NOMO-1 treated with DMSO at 0.1 percent for 48 hours (cell line): ENCODE results near the gene NFE2L3.
A peak's percentile ranks its signal among the peaks of the same experiment; 100 is the strongest.

ENCODE experiments used
- DNase-seq: peaks from one replicate; lab custom pipeline; 2025; ENCODE audit not compliant: unreplicated experiment; lab: John Stamatoyannopoulos, UW

NFE2L3 gene

DNA sequence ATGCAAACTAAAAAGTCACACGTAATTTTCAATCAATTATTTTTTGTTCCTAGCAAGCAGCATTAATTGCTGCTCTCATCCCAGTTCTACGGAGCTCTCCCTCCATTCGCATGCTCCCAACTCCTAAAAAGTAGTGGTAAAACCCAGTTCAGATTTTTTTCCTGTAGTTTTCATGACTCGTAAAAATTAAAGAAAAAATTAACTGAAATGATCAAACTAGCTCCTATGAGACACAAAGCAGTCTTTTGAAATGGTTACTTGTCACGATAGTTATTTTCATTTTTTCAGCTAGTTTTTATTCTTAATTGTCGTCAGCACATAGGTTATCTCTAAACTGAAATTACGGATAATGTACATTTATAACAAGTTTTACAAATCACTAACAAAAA is 46.8 kb downstream of the NFE2L3 start:
- no peak for DNase-seq

DNA sequence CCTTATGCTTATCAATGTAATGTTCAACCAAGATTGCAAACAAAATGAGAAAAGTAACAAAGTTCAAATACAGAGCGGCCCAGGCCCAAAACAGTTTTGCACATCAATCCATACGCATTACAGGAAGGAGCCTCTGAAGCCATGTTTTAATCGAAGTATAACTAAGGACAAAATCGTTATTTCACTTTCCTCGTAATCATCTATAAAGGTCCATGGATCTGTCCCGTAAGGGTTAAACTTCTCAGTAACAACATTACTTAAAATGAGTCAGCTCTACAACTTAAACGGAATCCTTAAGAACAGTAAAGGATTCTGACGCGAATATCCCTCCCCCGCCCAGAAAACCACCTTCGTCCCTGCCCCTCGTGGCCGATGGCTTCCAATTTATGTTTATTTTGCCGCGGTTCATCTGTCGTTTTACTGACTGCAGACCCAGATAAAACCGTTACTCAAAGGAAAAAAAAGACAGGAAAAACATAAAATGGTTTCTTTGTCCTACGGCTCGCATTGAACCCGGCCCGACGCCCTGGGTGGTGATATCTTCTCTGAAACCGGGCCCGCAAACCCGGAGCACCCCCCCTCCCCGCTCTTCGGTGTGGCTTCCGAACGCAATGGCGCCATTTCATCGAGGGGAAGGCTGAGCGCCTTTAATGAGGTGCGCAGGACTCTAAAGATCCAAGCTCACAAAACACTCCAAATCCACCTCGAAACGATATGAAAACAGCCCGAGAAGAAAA is 47.5 kb downstream of the NFE2L3 start:
- no peak for DNase-seq

DNA sequence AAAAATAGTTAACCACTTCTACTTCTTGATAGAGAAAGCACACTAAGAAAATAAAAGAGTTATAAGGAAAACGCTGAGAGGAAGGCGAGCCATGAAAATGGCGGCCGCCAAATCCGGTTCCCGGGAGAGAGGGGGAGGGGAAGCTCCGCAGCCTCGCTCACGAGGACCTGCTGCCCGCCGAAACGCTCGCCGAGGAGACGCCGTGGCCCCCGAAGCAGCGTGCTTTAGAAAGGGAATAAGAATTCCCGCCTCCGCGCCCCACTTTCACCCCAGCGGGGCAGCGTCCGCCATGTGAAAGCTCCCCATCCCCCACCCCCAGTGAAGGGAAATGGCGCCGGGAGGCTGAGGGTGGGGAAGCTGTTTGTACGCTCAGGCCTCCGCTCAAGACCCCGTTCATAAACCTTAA is 48.0 kb downstream of the NFE2L3 start:
- DNase-seq = peak; percentile 65

- DNase-seq = peak; percentile 98
These were observed 48.6 kb downstream of the NFE2L3 start, which contains the start of gene HNRNPA2B1 for GRCh38 chr7:26200444-26201246. TSS of gene HNRNPA2B1 (minus strand) at chr7:26200746. CDS start at chr7:26200577, 169 bp downstream.

DNA sequence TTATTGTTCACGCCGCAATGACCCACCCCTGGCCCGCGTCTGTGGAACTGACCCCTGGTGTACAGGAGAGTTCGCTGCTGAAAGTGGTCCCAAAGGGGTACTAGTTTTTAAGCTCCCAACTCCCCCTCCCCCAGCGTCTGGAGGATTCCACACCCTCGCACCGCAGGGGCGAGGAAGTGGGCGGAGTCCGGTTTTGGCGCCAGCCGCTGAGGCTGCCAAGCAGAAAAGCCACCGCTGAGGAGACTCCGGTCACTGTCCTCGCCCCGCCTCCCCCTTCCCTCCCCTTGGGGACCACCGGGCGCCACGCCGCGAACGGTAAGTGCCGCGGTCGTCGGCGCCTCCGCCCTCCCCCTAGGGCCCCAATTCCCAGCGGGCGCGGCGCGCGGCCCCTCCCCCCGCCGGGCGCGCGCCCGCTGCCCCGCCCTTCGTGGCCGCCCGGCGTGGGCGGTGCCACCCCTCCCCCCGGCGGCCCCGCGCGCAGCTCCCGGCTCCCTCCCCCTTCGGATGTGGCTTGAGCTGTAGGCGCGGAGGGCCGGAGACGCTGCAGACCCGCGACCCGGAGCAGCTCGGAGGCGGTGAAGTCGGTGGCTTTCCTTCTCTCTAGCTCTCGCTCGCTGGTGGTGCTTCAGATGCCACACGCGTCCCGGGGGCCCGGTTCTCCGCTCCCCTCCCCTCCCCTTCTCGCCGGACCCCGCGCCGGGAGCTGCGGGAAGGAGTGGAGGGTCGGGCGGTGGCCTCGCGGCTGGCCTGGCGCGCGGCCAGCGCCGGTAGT is 49.4 kb downstream of the NFE2L3 start, which contains the start of gene CBX3:
CBX3 (plus strand) TSS at position 499 of the 772 bp plus-strand sequence. CDS start 1,254 bp downstream, outside the sequence.
- DNase-seq = peak; percentile 95

- DNase-seq = no peak
These were observed 50.3 kb downstream of the NFE2L3 start for GRCh38 chr7:26202019-26202990.

GRCh38 chr7:26203016-26203415 is 51.0 kb downstream of the NFE2L3 start:
- DNase-seq = no peak

DNA sequence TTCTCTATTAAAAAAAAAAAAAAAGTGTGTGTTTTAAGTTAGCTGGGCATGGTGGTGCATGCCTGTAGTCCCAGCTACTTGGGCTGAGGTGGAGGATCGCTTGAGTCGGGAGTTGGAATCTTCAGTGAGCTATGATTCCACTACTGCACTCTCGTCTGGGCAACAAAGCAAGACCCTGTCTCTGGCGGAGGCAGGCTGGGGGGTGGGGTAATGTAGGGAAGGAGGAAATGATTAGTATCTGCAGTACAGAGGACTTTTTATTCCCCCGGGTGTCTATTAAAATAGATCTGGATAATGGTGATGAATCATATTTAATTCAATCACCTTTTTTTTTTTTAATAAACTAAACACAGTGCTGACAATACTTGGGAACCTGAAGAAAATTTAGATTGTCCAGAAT is 56.0 kb downstream of the NFE2L3 start:
- DNase-seq = no peak

GRCh38 chr7:26212921-26213718 is 61.1 kb downstream of the NFE2L3 start:
- no peak for DNase-seq

DNA sequence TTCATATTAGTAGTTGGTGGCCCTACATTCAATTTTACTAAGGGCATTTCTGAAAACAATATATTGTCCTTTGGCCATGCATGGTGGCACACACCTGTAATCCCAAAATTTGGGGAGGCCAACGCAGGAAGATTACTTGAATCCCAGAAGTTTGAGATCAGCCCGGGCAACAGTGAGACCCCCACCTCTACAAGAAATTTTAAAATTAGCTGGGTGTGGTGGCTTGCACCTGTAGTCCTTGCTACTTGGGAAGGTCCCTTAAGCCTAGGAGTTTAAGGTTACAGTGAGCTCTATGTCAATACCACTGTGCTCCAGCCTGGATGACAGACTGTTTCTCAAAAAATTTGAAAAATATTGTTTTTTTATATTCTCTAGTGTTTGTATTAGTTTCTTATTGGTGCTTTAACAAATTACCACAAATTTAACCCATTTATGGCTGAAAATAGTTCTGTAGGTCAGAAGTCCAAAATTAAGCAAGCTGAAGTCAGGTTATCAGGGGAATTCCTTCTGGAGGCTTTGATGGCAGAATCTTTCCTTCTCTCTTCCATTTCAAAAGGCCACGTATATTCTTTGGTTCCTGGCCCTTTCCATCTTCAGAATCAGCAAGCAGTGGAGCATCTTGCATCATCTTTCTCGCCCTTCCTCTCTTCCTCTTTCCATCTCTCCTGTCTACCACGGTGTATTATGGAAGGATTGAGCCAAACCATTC is 62.0 kb downstream of the NFE2L3 start:
- no peak for DNase-seq

DNA sequence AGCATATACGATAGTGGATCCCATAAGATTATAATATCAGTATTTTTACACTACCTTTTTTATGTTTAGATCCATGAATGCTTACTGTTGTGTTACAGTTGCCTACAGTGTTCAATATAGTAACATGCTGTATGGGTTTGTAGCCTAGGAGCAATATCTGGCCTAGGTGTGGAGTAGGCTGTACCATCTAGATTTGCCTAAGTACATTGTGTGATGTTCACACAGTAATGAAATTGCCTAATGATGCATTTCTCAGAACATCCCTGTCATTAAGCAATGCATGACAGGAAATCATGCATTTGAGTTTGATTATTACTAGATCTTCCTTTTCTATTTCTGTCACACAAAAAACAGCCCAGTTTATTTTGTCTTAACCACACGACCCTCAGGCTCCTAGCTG is 64.1 kb downstream of the NFE2L3 start:
- no peak for DNase-seq

GRCh38 chr7:26224359-26224758 is 72.4 kb downstream of the NFE2L3 start:
- DNase-seq = no peak

DNA sequence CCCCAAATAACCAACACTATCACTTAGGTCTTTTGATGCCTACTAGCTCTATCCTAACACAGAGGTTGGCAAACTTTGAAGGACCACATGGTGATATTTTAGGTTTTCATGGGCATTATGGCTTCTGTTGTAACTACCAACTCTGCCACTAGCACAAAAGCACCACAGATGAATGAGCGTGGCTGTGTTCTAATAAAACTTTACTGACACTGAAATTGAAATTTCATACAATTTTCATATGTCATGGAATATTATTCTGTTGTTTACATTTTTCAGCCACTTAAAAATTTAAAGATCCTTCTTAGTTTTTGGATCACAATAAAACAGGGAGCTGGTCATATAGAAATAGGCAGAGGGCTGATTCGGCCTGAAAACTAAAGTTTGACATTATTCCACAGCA is 76.0 kb downstream of the NFE2L3 start:
- DNase-seq = no peak

GRCh38 chr7:26233902-26234511 is 82.0 kb downstream of the NFE2L3 start:
- no peak for DNase-seq
